HL-60 (cell line): ENCODE results near the gene PTGES2.

Source experiments
- DNase-seq, 2 experiments: peaks; one replicate each; pipeline ENCODE4 v3.0.0-alpha.2; 2010 to 2020; ENCODE audit warnings: low read depth in 1 of 2, low spot score in 1 of 2
- H3K27ac ChIP-seq: fragments of 250-450 bp; sonication (Bioruptor Pico); replicated peaks from 2 replicates; pipeline ENCODE4 v1.5.1; 2020; ENCODE audit warnings: mild to moderate bottlenecking, moderate library complexity
- H3K27me3 ChIP-seq: fragments of 250-450 bp; sonication (Bioruptor Pico); 2 replicates; pipeline ENCODE4 v1.5.1; 2021; ENCODE audit warnings: mild to moderate bottlenecking, moderate library complexity; ENCODE audit not compliant: insufficient read depth, poor library complexity, severe bottlenecking
- H3K4me3 ChIP-seq: replicated peaks from 2 replicates; pipeline ENCODE4 v1.5.1; 2011; ENCODE audit warnings: mild to moderate bottlenecking, control low read depth, low read length; ENCODE audit not compliant: insufficient read depth
- GABPA ChIP-seq: IDR thresholded peaks from 2 replicates; pipeline ENCODE4 v1.6.1; 2012; ENCODE audit warnings: low read depth
- POLR2AphosphoS5 ChIP-seq: IDR thresholded peaks from 2 replicates; pipeline ENCODE4 v1.6.1; 2012; ENCODE audit warnings: low read depth
- SPI1 ChIP-seq: IDR thresholded peaks from 2 replicates; pipeline ENCODE4 v1.6.1; 2012; ENCODE audit warnings: low read depth, mild to moderate bottlenecking, borderline replicate concordance
- TF ChIP-seq, protein P1 (sequence below): IDR thresholded peaks from 2 replicates; pipeline ENCODE4 v1.6.1; 2012; ENCODE audit warnings: low read depth; ENCODE audit not compliant: insufficient replicate concordance
- TF ChIP-seq, protein P2 (sequence below): IDR thresholded peaks from one replicate; pipeline ENCODE4 v1.5.1; 2011; ENCODE audit warnings: low read length, control low read depth, inconsistent platforms; ENCODE audit not compliant: insufficient read depth

Gene PTGES2

DNA sequence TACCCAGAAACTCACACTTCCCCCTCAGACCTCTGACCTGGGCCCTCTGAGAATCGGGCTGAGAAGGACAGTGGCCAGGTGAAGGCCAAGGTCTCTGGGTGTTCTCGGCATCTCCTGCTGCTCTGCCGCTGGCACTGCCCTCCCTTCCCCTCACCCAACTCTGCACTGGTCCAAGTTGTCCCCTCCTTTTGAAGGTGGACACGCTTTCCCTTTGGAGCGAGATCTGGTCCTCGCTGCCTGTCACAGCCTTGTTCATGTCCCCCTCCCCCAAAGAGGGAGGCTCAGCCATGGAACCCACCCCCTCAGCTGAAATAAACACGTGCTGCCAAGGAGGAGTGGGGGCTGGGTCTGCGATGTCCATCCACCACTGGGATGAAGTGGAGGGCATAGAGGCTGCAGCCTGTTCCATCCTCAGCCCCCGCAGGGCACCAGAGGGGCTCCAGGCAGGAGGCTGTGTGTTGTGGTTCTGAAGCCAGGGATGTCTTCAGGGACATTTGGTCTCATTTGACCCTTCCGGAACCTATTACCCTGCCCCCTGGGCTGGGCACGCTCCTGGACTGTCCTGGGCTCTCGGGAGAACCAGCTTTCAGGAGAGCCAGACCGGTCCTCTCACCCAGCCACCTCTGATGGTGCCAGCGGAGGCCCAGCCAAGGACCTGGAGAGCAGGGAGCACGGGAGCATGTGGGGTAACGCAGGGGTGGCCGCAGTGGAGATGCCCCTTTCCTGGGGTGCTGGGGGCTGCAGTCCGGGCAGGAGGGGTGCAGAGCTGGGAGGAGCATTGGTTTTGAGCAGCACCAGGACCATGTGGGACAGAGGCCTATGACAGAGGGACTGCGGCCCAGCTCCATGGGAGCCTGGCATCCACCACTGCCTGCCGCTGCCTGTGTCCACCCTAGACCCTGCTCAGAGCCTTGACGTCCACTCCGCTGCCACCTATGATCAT is 17.0 kb upstream of the PTGES2 start:
- Histone ChIP-seq H3K4me3 (no peak overlapping the region), H3K27me3 (no peaks in the 10 kb centered on the region), H3K27ac (peak overlapping the region; percentile 46; the same call in 1 of the 2 replicates)
- DNase-seq: no peak
- TF ChIP-seq SPI1 (no peak), POLR2AphosphoS5 (no peak), GABPA (no peak)
- TF ChIP-seq, protein P1, sequence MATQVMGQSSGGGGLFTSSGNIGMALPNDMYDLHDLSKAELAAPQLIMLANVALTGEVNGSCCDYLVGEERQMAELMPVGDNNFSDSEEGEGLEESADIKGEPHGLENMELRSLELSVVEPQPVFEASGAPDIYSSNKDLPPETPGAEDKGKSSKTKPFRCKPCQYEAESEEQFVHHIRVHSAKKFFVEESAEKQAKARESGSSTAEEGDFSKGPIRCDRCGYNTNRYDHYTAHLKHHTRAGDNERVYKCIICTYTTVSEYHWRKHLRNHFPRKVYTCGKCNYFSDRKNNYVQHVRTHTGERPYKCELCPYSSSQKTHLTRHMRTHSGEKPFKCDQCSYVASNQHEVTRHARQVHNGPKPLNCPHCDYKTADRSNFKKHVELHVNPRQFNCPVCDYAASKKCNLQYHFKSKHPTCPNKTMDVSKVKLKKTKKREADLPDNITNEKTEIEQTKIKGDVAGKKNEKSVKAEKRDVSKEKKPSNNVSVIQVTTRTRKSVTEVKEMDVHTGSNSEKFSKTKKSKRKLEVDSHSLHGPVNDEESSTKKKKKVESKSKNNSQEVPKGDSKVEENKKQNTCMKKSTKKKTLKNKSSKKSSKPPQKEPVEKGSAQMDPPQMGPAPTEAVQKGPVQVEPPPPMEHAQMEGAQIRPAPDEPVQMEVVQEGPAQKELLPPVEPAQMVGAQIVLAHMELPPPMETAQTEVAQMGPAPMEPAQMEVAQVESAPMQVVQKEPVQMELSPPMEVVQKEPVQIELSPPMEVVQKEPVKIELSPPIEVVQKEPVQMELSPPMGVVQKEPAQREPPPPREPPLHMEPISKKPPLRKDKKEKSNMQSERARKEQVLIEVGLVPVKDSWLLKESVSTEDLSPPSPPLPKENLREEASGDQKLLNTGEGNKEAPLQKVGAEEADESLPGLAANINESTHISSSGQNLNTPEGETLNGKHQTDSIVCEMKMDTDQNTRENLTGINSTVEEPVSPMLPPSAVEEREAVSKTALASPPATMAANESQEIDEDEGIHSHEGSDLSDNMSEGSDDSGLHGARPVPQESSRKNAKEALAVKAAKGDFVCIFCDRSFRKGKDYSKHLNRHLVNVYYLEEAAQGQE: no peak
- TF ChIP-seq, protein P2, sequence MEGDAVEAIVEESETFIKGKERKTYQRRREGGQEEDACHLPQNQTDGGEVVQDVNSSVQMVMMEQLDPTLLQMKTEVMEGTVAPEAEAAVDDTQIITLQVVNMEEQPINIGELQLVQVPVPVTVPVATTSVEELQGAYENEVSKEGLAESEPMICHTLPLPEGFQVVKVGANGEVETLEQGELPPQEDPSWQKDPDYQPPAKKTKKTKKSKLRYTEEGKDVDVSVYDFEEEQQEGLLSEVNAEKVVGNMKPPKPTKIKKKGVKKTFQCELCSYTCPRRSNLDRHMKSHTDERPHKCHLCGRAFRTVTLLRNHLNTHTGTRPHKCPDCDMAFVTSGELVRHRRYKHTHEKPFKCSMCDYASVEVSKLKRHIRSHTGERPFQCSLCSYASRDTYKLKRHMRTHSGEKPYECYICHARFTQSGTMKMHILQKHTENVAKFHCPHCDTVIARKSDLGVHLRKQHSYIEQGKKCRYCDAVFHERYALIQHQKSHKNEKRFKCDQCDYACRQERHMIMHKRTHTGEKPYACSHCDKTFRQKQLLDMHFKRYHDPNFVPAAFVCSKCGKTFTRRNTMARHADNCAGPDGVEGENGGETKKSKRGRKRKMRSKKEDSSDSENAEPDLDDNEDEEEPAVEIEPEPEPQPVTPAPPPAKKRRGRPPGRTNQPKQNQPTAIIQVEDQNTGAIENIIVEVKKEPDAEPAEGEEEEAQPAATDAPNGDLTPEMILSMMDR: no peak

DNA sequence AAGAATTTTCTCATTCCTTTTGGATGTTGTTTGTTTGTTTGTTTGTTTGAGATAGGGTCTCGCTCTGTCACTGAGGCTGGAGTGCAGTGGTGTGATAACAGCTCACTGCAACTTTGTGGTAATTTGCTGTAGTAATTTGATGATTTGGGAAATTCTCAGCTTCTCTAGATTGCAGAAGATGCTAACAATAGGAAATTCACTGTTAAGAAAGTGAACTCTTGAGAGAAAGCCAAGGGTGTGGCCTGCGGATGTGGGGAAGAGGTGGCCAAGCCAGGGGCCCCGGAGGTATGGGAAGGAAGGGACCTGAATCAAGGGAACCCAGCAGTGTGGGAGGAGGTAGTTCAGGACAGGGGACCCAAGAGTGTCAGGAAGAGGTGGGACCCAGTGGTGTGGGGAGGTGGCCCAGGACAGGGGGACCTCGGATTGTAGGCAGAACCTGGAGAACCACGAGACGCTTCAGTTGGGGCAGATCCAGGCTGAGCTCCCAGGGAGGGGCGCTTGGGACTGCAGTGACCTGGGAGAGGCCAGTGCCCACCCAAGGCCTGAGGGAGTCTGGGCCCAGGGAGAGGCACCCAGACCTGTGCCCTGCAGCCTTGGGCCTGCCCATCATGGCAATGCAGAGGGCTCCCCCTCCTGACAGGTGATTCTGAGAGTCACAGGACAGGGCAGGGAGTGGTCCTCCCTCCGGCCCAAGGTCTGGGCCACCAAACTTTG is 16.2 kb upstream of the PTGES2 start:
- TF ChIP-seq, protein P1: no peak
- TF ChIP-seq, protein P2: no peak
- TF ChIP-seq GABPA (no peak), POLR2AphosphoS5 (no peak), SPI1 (no peak)
- DNase-seq: no peak
- Histone ChIP-seq H3K27ac (peak overlapping the region; percentile 46), H3K4me3 (no peak overlapping the region), H3K27me3 (no peaks in the 10 kb centered on the region)

DNA sequence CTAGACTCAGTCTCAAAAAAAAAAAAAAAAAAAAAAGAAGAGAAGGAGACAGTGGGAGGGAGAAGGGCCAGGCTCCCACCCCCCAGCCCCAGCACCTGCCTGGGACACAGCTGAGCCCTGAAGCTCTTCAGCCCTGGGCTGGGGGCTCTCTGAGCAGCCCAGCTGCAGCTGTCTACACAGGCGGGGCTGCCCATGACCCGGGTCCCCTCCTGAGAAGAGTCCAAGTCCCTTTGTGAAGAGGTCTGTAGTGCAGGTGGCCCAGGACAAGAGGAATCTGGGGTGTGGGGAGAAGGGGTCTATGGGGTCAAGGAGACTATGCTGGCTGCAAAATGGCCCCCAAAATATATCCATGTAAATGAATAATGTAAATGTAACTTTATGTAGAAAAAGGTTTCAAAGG is 15.1 kb upstream of the PTGES2 start:
- TF ChIP-seq GABPA: no peak
- TF ChIP-seq, protein P1: no peak
- TF ChIP-seq POLR2AphosphoS5: no peak
- TF ChIP-seq, protein P2: no peak
- TF ChIP-seq SPI1: no peak

More for the DNA sequence above, 15.1 kb upstream of the PTGES2 start:
- no peak overlapping the region for H3K27ac ChIP-seq
- H3K4me3 ChIP-seq: no peak overlapping the region
- no peaks in the 10 kb centered on the region for H3K27me3 ChIP-seq
- DNase-seq: no peak
